Germinal center (tissue), 1 donor: Measurements from ENCODE around the gene SIDT2.

Source experiments
- DNase-seq: peaks from one replicate; pipeline ENCODE4 v3.0.0; 2012; ENCODE audit warnings: mixed read lengths, low spot score

The SIDT2 gene

DNA sequence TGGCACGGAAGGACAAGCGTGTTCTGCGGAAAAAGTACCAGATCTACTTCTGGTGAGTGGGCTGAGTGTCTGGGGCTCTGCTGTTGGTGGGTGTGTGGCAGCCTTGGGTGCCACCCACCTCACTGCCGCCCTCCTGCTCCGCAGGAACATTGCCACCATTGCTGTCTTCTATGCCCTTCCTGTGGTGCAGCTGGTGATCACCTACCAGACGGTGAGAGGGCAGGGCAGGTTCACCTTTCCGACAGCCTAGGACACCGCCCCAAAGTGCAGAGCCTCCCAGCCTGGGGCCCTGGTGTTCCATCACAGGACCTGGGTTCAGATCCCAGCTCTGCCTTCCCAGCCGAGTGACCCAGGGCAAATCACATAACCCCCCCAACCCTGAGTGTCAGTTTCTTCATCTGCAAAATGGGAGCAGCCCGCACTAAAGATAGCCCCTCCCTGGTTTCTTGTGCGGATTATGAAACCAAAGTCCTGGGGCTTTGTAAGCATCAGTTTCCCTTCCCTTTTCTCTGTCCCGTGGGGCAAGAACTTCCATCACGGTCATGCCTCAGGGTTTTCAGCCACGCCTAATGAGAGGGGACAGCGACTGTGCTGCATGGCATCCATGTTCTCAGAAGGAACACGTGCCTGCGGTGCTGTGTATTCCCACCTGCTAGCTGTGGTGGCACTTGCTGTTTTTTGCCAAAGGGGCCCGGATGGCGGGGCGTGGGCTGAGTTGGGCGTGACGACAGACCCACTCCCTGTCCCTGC, 10.8 kb downstream of the SIDT2 start:
- DNase-seq: peak; percentile 85

DNA sequence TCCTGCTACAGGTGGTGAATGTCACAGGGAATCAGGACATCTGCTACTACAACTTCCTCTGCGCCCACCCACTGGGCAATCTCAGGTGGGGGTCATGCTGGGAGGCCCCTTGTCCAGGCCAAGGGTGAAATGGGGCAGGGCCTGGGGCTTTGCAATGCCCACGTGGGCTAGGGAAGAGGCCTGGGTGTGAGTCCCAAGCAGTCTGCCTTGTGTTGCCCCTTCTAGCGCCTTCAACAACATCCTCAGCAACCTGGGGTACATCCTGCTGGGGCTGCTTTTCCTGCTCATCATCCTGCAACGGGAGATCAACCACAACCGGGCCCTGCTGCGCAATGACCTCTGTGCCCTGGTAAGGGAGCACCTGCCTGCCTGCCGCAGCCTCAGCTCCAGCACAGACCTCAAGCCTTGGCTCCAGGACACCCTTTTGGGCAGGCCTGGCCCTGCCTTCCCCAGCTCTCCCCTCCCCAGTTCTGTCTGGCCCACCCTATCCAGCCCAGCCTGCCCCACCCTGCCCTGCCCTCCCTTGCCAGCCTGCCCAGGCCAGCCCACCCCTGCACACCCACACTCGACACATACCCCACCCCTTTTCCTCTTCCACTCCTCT, 11.5 kb downstream of the SIDT2 start:
- no peak for DNase-seq

DNA sequence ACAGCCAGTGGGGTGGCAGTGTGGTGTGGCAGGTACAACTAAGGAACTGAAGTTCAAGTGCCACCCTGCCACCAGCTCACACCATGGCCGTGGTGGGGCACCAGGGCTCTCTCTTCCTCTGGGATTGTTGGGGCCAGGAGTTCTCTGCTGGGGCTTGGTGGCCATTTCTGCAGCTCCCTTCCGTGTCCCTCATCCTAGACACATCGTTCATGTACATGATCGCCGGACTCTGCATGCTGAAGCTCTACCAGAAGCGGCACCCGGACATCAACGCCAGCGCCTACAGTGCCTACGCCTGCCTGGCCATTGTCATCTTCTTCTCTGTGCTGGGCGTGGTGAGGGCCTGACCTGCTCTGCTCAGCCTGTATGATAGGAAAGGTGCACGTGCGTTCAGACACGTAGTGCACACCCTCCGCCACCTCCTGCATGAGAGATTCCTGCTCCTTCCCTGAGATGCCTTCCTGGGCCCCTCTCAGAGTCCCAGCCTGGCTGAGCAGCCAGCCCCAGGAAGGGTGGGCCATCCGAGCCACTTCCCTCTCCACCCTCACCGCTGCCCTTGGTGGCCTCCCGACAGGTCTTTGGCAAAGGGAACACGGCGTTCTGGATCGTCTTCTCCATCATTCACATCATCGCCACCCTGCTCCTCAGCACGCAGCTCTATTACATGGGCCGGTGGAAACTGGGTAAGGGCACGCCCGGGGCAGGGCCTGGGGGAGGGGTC, 13.3 kb downstream of the SIDT2 start:
- no peak for DNase-seq

DNA sequence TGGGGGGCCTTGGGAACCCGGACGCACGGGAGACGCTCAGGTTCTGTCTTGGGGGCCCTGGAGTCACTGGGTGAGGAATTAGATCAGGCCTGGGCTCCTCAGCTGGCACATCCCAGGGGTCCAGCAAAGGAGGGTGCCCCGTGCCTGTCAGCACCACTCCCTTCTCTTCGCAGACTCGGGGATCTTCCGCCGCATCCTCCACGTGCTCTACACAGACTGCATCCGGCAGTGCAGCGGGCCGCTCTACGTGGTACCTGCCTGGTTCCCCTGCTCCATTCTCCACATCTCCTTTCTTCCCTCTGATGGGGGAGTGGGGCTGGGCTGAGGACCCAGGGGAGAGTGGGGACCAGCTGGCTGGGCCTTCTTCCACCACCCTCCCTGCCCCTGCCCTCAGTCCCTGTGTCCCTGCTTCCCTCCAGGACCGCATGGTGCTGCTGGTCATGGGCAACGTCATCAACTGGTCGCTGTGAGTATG, 13.9 kb downstream of the SIDT2 start:
- no peak for DNase-seq

DNA sequence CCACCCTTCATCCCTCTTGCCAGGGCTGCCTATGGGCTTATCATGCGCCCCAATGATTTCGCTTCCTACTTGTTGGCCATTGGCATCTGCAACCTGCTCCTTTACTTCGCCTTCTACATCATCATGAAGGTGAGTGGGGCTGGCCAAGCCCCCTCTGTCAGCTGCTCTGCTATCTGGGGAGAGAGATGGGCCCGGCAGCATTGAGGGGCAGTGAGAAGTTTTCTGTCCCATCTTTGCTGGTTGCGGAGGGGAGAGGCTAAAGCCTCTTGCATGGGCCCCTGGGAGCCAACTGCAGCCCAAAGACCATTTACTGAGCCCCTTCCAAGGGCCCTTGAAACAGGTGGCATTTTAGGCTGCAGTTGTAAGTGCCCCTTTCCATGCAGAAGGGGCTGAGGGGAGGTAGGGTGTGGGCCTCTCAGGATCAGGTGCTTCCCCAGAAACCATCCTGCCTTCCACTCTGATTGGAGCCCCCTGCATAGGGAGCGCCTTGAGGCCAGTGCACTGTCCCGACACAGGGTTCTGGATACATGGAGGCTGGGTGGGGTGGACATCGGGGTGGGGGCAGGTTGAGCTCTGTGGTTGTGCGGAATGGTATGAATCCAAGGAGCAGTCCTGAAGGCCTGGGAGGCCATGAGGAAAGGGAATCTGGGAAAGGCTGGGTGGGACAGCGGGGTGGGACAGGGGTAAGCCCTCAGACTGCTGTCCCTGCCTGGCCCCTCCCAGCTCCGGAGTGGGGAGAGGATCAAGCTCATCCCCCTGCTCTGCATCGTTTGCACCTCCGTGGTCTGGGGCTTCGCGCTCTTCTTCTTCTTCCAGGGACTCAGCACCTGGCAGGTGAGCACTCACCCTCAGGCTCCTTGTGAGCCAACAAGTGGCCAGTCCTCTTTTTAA, 14.8 kb downstream of the SIDT2 start:
- DNase-seq: no peak

DNA sequence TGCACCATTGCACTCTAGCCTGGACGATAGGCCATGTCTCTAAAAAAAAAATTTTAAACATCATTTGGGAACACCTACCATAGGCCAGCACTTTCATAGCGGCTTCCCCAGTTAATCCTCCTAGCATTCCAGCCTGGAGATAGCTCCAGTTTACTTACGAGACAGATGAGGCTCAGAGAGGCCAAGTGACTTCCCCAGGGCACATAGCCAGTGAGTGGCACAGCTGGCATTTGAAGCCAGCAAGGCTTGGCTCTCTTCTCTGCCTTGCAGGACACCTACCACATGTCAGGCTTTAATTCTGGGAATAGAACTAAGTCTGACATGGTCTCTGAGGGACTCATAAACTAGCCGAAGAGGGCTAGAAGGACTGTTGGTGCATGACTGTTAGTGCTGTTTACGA, 15.7 kb downstream of the SIDT2 start:
- DNase-seq: no peak

DNA sequence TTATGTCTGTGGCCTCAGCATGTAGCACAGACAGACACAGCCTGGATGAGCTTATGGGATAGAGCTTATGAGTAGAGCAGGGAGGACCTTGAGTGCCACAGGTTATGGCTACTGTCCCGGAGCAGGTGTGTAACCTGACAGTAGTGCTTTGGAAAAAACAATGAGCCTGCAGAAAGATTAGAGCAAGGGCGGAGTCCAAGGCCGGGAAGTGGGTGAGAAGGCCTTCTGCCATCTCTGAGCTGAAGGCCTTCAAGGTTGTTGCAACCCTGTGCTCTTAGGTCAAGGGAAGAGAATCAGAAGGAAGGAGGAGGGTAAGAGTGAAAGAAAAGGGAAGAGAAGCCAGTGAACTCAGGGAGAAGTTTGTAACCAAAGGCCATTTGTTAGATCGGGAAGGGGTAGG, 16.7 kb downstream of the SIDT2 start:
- no peak for DNase-seq

DNA sequence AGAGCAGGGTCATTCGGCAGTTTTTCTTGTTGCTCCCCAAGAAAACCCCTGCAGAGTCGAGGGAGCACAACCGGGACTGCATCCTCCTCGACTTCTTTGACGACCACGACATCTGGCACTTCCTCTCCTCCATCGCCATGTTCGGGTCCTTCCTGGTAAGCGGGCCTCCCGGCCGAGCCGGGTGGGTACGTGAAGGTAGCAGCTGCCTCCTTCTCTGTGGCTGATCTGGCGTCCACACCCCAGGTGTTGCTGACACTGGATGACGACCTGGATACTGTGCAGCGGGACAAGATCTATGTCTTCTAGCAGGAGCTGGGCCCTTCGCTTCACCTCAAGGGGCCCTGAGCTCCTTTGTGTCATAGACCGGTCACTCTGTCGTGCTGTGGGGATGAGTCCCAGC, 17.2 kb downstream of the SIDT2 start:
- no peak for DNase-seq

DNA sequence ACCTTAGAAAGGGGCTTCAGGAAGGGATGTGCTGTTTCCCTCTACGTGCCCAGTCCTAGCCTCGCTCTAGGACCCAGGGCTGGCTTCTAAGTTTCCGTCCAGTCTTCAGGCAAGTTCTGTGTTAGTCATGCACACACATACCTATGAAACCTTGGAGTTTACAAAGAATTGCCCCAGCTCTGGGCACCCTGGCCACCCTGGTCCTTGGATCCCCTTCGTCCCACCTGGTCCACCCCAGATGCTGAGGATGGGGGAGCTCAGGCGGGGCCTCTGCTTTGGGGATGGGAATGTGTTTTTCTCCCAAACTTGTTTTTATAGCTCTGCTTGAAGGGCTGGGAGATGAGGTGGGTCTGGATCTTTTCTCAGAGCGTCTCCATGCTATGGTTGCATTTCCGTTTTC, 18.5 kb downstream of the SIDT2 start:
- DNase-seq: no peak

DNA sequence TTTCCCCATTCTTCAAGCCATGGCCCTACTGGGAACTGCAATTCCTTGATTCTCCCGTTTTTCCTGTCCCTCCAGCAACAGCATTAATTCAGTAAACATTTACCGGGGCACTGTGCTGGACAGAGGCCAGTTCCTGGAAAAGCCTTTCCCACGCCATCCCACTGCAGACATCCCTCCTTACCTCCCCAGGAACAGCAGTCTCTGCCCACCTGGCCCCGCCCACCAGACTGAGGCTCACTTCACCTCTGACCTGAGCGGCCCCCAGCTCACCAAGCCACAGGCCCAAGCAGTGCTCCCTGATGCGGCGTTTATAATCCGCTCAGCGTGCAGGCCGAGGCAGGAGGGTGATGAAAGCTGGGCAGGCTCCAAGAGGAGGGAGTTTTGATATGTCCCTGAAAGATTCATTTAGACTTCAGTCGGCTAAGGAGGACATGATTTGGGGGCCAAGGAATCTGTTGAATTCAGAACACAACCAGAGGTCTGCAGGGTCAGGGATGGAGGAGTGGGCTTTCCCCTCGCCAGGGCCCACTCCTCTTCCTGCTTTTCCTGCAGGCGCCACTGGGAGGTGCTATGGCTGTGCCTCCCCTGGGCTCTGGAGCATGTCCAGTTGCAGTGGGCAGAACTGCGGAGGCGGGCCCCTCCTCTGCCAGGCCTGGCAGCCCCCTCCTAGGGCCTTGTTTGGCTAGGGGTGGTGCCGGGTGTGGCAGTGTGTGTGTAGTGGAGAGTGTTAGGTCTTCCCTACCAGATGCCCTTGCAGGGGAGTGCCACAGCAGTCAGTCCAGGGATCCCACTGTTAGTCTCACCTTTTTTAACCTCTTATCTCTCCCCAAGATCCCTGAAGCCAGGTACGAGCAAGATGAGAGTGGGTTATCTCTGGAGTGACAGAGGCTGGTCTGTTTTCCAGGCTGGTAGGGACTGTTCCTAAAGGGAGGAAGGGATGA, 19.2 kb downstream of the SIDT2 start:
- DNase-seq: no peak

DNA sequence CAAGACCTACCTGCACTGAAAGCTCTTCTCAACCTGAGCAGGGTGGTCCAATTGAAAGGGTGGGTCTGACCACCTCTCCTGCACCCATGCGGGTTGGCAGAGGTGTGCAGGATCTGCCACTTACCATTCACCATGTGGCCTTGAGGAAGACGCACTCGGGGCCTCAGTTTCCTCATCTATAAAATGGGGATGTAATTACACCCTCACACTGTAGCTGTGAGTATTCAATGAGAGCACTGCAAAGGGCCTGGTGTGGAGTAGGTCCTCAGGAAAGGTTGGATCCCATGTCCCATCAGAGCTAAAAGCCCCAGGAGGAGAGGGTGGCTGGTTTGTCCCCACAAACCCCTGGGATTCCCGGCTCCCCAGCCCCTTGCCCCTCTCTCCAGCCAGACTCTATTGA, 20.1 kb downstream of the SIDT2 start:
- DNase-seq: no peak

DNA sequence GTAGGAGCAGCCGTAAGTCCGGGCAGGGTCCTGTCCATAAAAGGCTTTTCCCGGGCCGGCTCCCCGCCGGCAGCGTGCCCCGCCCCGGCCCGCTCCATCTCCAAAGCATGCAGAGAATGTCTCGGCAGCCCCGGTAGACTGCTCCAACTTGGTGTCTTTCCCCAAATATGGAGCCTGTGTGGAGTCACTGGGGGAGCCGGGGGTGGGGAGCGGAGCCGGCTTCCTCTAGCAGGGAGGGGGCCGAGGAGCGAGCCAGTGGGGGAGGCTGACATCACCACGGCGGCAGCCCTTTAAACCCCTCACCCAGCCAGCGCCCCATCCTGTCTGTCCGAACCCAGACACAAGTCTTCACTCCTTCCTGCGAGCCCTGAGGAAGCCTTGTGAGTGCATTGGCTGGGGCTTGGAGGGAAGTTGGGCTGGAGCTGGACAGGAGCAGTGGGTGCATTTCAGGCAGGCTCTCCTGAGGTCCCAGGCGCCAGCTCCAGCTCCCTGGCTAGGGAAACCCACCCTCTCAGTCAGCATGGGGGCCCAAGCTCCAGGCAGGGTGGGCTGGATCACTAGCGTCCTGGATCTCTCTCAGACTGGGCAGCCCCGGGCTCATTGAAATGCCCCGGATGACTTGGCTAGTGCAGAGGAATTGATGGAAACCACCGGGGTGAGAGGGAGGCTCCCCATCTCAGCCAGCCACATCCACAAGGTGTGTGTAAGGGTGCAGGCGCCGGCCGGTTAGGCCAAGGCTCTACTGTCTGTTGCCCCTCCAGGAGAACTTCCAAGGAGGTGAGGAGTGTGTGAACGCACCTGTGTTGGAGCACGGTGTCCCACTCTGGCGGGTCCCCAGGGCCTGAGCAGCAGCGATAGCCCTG, 20.7 kb downstream of the SIDT2 start, which contains the start of gene TAGLN:
Gene TAGLN (plus strand): TSS at position 318 of the 863 bp plus-strand sequence. CDS start 3,644 bp downstream, outside the sequence.
- no peak for DNase-seq

DNA sequence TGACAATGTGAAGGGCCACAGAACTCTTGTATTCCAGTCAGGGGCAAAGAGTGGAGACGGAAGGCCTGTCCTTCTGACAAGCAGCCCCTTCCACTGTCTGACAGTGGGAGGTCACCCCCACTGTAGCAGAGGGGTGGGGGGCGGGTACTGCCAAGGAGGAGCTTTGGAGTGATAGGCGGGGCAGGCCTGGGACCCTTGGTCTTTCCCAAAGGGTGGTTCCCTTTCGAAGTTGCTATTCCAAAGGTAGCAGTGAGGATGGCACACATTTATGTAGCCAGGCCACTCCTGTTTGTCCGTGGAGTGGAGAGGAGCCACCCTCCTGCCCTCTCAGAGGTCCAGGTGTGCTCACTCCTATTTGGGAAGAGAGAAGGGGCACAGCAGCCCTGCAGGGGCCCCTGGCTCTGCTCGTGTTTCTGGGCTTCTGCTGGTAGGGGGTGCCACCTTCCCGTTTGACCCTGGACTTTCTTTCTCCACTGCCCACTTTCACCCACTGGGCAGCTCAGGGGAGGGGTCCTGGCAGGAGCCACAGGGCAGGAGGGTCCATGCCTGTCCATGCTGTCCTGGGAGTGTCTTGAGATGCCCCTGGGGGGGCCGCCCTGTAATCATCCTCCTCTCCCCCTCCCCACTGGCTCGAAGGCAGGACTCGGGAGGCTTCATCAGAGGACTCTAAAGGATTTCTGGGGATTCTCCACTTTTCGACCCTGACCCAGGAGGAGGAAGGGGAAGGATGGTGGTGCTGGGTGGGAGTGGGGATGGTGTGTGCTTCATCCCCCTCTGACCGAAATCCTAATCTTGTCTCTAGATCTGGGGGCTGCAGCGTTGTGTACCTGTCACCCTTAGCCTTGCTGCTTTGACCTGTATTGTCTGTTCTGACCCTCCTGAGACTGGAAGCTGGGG, 21.6 kb downstream of the SIDT2 start:
- DNase-seq: no peak

DNA sequence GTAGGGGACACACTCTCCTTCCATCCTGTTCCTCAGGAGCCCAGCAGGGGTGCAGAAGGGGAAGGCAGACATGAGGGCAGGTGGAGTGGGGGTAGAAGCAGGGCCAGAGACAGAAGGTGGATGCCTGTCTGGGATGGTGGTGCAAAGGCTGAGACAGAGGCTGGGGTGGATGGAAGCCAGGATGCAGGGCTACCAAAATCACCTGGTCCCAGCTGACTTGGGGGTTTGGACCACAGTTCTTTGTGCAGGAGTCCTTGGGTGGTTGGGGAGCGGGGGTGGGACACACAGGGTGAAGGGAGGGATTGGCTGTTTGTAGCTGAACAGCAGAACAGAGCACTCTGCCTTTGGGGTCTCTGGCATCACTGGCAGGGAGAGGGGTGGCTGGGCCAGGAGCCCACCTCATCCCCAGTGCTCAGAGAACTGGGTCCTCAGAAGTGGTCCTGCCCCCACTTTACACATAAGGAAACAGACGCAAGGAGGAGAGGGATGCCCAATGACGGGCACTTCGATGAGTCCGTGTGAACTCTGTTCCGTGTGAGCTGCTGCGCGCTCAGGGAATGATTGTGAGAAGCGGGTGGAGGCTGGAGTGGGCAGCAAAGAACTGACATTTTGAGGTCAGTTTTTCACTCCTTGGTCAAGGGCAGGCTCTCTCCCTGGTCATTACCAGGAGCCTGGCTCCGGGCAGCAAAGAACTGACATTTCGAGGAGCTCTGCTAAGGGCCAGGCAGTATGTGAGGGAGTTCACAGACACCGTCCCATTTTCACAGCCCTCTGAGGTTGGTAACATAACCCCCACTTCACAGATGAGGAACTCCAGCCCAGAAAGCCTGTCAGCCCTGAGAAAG, 22.5 kb downstream of the SIDT2 start:
- DNase-seq: no peak

DNA sequence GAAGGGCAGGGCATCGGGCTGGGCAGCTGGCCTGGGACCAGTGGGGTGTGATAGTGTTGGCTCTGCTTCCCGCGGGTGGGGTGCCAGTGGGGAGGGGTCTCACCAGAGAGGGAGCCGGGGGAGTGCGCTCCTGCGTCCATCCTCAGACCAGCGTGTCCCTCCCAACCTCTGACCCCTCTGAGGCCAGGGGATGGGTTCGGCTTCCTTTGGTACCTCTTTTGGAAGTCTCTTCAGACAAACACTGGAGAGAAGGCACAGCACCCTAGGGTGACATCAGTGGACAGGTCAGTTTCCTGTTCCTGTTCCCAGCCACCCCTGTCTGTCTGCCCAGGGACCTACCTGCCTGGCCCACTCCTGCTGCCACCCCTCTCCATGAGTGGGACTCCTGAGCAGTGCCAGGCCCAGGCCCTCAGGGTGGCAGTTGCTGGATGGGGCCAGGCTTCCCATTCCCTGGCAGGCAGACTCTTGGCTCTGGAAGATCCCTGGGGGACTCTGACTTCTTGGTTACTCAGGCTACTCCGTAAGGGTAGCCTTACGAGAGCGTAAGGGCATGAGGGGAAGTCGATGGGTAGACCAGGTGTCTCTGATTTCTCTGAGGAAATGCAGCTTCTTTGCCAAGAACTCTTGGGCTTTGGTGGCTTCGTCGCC, 23.2 kb downstream of the SIDT2 start:
- DNase-seq: no peak

DNA sequence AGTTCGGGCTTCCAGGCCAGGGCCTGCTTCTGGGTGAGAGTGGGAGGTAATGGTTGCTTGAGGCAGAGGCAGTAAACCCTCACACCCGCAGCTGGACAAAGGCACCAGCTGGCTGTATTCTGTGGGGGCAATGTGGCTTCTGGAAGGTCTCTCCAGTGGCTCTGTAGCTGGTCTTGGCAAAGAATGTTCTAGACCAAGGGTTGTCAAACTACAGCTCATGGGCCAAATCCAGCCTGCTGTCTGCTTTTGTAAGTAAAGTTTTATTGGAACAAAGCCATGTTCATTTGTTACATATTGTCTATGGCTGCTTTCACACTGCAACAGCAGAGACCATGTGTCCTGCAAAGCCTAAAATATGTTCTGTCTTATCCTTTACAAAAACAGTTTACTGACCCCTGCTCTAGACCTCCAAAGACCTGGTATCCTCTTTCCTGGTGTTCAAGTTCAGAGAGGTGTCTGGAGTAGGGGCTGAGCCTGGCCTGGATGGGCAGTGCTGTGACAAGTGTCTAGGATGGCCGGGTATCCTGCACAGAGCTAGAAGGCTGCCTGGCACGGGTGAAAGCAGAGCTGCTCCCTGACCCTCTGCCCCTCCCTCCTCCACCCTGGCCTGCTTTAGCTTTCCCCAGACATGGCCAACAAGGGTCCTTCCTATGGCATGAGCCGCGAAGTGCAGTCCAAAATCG, 24.0 kb downstream of the SIDT2 start:
- DNase-seq: no peak

DNA sequence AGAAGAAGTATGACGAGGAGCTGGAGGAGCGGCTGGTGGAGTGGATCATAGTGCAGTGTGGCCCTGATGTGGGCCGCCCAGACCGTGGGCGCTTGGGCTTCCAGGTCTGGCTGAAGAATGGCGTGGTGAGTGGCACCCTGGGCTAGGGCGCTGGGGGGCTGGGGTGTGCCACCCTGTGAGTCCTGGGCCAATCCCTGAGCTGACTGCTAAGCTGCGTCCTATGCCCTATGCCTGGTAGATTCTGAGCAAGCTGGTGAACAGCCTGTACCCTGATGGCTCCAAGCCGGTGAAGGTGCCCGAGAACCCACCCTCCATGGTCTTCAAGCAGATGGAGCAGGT, 24.5 kb downstream of the SIDT2 start:
- no peak for DNase-seq
